ENCODE measurements around the gene MRPL36. TPM values are rescaled to one million over a fixed set of nuclear protein-coding genes. Genes with fewer than 3 reads are reported as not detected.

MRPL36 gene
- polyA plus RNA-seq, 1 donor (not counting 4 experiments of a cell fraction or from before 2014, with no cell fraction given), result 121 TPM

DNA sequence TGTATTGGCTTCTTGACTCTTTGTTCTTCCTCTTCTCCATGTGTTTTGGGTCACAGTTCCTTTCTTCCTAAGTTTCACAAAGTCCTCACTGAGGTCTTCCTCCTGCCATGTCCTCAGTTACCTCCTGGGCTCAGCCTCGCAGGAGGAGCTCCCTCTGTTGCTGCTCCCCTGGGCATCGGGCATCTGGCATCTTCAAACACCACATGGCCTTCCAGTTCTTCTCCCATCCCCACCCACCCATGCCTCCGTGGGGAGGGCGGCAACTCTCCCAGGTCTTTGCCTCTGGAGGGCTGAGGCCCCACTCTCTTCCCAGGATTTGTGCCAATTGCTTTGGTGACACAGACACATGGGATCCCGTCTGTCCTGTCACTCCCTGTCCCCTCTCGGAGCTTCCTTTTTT, 22.8 kb downstream of the MRPL36 start:
- no peak overlapping the region for H3K27ac ChIP-seq (ENCODE audit: control insufficient read depth, insufficient read depth, low read length)
- no peak overlapping the region for H3K4me2 ChIP-seq (ENCODE audit: control insufficient read depth, extremely low read depth, insufficient read depth, low read depth, low read length)
- no peaks in the 10 kb centered on the region for H4K20me1 ChIP-seq (ENCODE audit: control insufficient read depth, extremely low read depth, insufficient read depth, low read length)
- H3K27me3 ChIP-seq (ENCODE audit: control insufficient read depth, extremely low read depth, insufficient read depth, low read length), result peaks cover 7% of the 10 kb centered on the region
- no peaks in the 10 kb centered on the region for H3K9me1 ChIP-seq (ENCODE audit: control insufficient read depth, extremely low read depth, insufficient read depth, low read length)
- no peak for FAIRE-seq
- no peaks in the 10 kb centered on the region for H3K9me3 ChIP-seq (ENCODE audit: control insufficient read depth, low read depth, low read length)
- no peak for TF ChIP-seq EZH2 (IDR thresholded peaks at IDR 0.05; ENCODE audit: low read length)
- TF ChIP-seq, protein P1, sequence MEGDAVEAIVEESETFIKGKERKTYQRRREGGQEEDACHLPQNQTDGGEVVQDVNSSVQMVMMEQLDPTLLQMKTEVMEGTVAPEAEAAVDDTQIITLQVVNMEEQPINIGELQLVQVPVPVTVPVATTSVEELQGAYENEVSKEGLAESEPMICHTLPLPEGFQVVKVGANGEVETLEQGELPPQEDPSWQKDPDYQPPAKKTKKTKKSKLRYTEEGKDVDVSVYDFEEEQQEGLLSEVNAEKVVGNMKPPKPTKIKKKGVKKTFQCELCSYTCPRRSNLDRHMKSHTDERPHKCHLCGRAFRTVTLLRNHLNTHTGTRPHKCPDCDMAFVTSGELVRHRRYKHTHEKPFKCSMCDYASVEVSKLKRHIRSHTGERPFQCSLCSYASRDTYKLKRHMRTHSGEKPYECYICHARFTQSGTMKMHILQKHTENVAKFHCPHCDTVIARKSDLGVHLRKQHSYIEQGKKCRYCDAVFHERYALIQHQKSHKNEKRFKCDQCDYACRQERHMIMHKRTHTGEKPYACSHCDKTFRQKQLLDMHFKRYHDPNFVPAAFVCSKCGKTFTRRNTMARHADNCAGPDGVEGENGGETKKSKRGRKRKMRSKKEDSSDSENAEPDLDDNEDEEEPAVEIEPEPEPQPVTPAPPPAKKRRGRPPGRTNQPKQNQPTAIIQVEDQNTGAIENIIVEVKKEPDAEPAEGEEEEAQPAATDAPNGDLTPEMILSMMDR (optimal IDR thresholded peaks at IDR 0.05 in 1 of 3, IDR thresholded peaks at IDR 0.05 in 1 of 3, conservative IDR thresholded peaks at IDR 0.05 in 1 of 3; ENCODE audit: extremely low read depth in 1 of 3, insufficient read depth in 2 of 3, low read length in 3 of 3), result no peak
- no peak overlapping the region for H2AFZ ChIP-seq (ENCODE audit: control insufficient read depth, low read length)
- no peaks in the 10 kb centered on the region for H3K4me1 ChIP-seq (ENCODE audit: control insufficient read depth, extremely low read depth, insufficient read depth, low read length)
- DNase-seq (ENCODE audit: low read depth, low spot score), result no peak
- H3K4me3 ChIP-seq (ENCODE audit: control insufficient read depth in 2 of 3, extremely low read depth in 1 of 3, insufficient read depth in 2 of 3, low read depth in 1 of 3, low read length in 3 of 3), result no peak overlapping the region
- H3K79me2 ChIP-seq (ENCODE audit: control insufficient read depth, insufficient read depth, low read length), result no peaks in the 10 kb centered on the region
- dilution Hi-C loops (cut with MboI; ENCODE audit: extremely low pct_ligation_motif_present, low sequenced_read_pairs), result no loop called here
- H3K9ac ChIP-seq (ENCODE audit: control insufficient read depth, extremely low read depth, insufficient read depth, low read length), result no peak overlapping the region
- H3K36me3 ChIP-seq (ENCODE audit: control insufficient read depth in 2 of 2, extremely low read depth in 1 of 2, insufficient read depth in 2 of 2, low read length in 2 of 2), result no peaks in the 10 kb centered on the region

DNA sequence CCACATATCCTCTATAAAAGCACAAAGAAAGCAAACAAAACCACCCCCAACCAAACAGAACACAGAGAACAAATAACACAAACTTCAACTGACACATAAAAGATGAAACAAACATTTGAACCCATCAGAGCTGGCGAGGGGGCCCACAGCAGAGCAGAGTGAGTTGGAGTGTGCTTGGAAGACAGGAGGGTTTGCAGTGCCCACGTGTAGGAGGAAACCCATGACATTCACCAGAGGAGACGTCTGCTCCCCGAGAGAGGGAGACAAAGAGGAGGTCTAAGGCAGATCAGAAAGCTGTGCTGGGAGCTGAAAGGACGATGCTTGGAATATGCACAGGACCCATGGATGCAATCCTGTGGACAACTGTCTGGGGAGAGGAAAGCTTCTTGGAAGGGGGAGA, 27.0 kb downstream of the MRPL36 start:
- no peaks in the 10 kb centered on the region for H3K36me3 ChIP-seq (ENCODE audit: control insufficient read depth in 2 of 2, extremely low read depth in 1 of 2, insufficient read depth in 2 of 2, low read length in 2 of 2)
- no peak for FAIRE-seq
- H3K4me2 ChIP-seq (ENCODE audit: control insufficient read depth, extremely low read depth, insufficient read depth, low read depth, low read length), result no peak overlapping the region
- H3K27ac ChIP-seq (ENCODE audit: control insufficient read depth, insufficient read depth, low read length), result no peak overlapping the region
- no peak overlapping the region for H3K9ac ChIP-seq (ENCODE audit: control insufficient read depth, extremely low read depth, insufficient read depth, low read length)
- no peaks in the 10 kb centered on the region for H3K9me1 ChIP-seq (ENCODE audit: control insufficient read depth, extremely low read depth, insufficient read depth, low read length)
- H3K4me1 ChIP-seq (ENCODE audit: control insufficient read depth, extremely low read depth, insufficient read depth, low read length), result no peaks in the 10 kb centered on the region
- H3K79me2 ChIP-seq (ENCODE audit: control insufficient read depth, insufficient read depth, low read length), result no peaks in the 10 kb centered on the region
- no peak overlapping the region for H3K4me3 ChIP-seq (ENCODE audit: control insufficient read depth in 2 of 3, extremely low read depth in 1 of 3, insufficient read depth in 2 of 3, low read depth in 1 of 3, low read length in 3 of 3)
- no peak overlapping the region for H2AFZ ChIP-seq (ENCODE audit: control insufficient read depth, low read length)
- dilution Hi-C loops (cut with MboI; ENCODE audit: extremely low pct_ligation_motif_present, low sequenced_read_pairs), result no loop called here
- peaks cover 7% of the 10 kb centered on the region for H3K27me3 ChIP-seq (ENCODE audit: control insufficient read depth, extremely low read depth, insufficient read depth, low read length)
- no peaks in the 10 kb centered on the region for H4K20me1 ChIP-seq (ENCODE audit: control insufficient read depth, extremely low read depth, insufficient read depth, low read length)
- no peaks in the 10 kb centered on the region for H3K9me3 ChIP-seq (ENCODE audit: control insufficient read depth, low read depth, low read length)
- DNase-seq (ENCODE audit: low read depth, low spot score), result no peak
- TF ChIP-seq, protein P1 (optimal IDR thresholded peaks at IDR 0.05 in 1 of 3, IDR thresholded peaks at IDR 0.05 in 1 of 3, conservative IDR thresholded peaks at IDR 0.05 in 1 of 3; ENCODE audit: extremely low read depth in 1 of 3, insufficient read depth in 2 of 3, low read length in 3 of 3), result no peak
- no peak for TF ChIP-seq EZH2 (IDR thresholded peaks at IDR 0.05; ENCODE audit: low read length)

Measured in keratinocyte (primary cell).